SK-N-DZ (cell line): ENCODE measurements around the gene UMAD1.
A peak's percentile ranks its signal among the peaks of the same experiment; 100 is the strongest.

ENCODE experiments used
- DNase-seq: peaks from one replicate; pipeline ENCODE4 v3.0.0-alpha.2; 2015; ENCODE audit warnings: low spot score

Gene UMAD1

GRCh38 chr7:7720750-7721621 lies 80.4 kb downstream of the UMAD1 start:
- no peak for DNase-seq

GRCh38 chr7:7731732-7732131 lies 91.2 kb downstream of the UMAD1 start:
- DNase-seq: no peak

DNA sequence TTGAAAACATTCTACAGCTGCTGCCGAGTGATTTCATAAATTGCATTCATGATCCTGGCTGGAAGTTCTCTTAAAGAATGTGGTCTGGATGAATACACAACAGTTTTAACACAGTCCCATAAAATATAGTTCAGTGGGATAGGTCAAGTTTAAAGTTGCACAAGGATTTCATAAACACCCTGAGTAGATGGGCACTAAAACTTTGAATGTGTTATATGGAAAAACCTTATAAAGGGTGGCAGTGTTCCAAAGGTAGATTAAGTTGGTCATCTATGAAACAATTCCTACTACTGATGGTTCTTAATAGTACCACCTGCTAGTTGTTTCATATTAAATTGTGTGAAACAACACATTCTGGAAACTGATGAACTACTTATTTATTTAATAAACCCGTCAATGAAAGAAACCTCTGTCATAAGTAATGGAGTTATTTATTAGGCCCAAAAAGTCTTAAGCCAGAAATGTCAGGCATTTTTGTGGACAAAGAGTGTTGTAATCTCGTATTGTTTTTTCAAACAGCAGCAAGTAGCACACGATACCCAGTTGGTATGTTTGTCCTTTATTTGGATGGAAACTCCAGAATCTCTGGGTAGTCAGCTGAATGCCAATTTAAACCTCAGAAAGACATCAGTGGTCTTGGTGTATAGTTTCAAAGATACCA lies 92.2 kb downstream of the UMAD1 start:
- DNase-seq: no peak

DNA sequence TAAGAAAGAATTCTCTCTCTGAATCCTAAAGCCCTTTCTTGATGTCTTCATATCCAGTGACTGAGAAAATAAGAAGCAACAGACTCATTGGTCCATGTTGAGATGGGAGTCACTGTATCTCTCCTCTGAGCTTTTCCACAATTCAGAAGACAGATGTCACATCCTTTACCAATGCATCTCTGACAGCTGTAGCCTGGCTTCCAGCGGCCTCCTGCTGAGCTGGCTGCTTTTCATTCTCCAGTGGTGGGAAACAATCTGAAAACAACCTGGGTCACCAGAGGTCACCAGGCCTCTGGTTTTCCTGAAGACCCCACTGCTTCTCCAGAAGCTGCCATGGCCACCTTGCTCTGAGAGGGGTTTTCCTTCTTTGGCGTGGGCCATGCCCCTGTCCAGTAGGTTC lies 96.1 kb downstream of the UMAD1 start:
- DNase-seq: no peak

DNA sequence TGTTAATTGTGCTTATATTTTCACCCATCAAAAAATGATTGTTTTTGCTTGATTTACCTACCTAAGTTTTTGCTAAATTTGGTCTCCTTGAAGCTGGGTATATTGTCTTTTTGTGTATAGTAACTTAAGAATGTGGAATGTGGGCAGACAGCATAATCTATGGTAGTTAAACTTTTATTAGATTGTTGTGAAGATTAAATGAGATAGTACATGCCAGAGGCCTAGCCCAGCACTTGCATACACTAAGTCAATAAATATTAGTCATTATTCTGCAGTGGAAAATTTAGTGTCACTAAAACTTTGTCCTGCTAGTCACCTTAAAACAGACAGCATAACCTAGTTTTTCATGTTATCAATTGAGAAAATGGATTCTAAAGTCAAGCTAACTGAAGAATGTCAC lies 97.1 kb downstream of the UMAD1 start:
- no peak for DNase-seq

- DNase-seq: no peak
These were observed 97.6 kb downstream of the UMAD1 start for GRCh38 chr7:7738177-7738576.

- no peak for DNase-seq
These were observed 98.1 kb downstream of the UMAD1 start for GRCh38 chr7:7738622-7739021.

DNA sequence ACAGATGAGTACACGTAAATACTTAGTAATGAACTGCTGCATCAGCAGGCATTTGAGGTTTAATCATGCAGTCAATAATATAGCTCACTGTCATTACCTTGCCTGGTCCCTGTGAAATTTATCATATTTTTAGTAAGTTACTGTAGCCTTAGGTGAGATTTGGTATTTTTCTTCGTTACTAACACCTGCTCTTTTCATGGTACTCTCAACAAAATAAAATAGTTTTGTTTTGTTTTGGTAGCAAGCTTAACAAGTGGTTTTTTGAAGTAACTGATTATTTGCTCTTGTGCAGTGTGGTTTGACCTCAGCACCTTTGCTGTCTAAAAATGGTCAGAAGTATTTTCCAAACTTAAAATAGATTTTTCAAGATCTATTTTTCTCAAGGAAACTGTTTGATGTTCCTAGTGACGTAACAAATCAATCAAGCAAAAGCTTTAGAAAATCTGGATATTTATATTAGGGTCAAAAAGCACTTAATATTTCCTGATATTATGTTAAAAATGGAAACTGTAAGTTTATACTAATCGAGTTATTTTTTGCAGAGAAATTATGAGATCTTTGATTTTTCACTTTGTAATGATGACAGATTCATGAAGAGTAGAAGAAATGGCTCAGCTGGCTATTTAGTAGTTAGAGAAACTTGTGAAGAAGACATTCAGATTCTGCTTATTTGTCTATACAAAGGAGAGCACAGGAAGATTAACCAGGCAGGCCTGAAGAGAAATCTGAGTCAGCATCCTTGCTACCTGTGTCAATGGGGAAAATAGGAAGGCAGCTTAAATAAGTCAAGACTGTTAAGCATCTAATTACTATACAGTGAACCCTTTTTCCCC lies 98.9 kb downstream of the UMAD1 start:
- DNase-seq: no peak

DNA sequence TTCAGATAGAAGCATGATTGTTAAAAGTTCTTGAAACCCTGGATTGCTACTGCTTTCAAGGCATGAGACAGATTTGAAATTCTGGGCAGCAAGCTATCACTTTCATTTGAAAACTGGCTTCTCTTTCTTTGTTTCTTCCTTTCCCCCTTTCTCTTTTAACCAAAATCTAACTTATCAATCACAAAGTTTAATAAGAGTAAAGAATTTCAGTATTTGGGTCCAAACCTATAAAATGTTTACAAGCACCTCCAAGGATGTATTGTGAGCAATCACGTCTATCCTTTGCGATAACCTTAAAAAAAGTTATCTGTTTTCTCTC lies 99.4 kb downstream of the UMAD1 start:
- DNase-seq: no peak

GRCh38 chr7:7742223-7742622 lies 101.7 kb downstream of the UMAD1 start:
- DNase-seq: no peak

GRCh38 chr7:7745258-7745657 lies 104.7 kb downstream of the UMAD1 start:
- DNase-seq: no peak

DNA sequence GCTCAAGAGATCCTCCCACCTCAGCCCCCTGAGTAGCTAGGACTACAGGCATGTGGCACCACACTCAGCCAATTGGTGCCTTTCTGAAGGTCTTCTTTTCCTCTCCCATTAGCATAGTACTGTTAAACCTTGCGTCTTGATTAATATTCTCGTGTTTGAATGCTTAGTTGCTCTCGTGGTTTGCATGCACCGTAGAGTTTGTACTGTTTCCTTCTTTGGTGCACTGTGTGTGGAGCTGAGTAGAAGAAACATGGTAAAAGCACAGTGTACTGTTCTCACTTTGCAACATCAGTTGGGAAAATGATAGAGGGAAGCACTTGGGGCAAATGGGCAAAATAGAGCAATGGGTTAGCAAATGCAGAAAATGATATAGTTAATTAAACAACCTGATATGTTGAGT lies 105.4 kb downstream of the UMAD1 start:
- no peak for DNase-seq

DNA sequence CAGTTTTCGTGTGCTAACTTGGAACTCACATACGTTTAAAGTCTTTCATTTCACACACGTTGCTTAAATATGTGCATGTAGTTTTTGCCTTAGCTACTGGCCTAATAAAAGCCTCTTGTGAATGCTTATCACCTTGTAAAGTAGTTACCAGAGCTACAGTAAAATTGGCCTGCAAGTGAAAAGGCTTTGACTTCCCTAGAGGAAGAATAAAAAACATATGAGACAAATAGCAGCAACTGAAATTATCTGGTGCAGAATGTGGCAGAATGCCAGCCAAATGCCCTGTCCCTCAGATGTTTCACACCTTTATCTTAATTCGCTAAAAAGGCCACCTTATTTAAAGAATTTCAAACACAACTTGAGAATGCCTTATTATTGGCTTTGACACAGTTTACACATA lies 105.9 kb downstream of the UMAD1 start:
- no peak for DNase-seq

- no peak for DNase-seq
These were observed 110.2 kb downstream of the UMAD1 start for GRCh38 chr7:7750571-7751242.

DNA sequence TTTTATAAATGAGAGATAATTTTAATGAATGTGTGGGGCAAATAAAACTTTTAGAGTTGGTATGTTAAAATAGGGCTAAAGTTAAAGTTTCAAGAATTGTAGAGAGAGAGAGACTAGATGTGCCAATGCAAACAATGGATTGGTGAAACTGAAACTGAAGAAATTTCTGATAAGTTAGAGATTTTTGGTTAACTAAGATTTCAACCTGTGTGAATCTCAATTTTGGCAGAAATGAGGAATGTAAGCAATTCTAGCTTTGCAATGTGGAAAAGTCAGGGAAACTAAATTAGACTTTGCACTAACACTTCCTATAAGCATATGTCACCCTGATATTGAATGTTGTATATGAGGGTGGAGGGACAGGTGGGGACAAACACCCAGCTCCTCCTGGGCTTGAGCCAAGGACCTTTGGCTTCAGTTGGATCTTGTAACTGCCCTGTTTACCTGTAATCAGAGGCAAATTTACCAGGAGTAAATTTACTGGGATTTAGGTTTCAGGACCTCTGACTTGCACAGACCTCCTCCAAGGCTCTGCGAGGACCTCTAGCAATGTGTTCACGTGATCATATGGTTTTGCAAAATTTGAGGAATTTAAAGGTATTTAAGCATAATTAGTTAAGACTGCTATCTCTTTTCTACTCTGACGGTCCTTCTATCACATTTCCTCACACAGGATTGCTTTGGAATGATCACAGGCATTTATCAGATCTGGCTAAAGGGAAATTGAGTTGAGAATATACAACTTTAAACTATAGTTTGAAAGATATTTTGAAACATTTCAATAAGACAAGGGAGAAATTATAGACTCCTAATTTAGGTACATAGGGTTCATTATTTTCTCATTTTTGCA lies 110.9 kb downstream of the UMAD1 start:
- no peak for DNase-seq

DNA sequence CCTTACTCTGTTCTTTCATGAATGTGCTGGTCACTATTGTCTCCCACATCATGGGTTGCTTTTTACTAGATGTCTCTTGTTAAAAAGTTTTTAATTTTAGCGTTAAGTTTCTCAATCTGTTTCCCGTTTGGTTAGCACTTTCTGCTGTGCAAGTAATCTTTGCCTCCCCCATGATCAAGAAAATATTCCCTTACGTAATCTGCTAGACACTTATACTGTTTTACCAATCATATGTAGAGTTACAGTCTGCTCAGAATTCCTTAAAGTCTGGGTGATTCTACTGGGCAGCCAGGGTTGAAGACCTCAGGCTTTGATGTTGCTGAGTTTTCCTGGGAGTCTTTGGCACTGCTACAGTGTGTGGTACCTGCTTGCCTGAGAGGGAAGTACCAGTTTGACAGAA lies 116.0 kb downstream of the UMAD1 start:
- no peak for DNase-seq

GRCh38 chr7:7757576-7757975 lies 117.0 kb downstream of the UMAD1 start:
- no peak for DNase-seq

DNA sequence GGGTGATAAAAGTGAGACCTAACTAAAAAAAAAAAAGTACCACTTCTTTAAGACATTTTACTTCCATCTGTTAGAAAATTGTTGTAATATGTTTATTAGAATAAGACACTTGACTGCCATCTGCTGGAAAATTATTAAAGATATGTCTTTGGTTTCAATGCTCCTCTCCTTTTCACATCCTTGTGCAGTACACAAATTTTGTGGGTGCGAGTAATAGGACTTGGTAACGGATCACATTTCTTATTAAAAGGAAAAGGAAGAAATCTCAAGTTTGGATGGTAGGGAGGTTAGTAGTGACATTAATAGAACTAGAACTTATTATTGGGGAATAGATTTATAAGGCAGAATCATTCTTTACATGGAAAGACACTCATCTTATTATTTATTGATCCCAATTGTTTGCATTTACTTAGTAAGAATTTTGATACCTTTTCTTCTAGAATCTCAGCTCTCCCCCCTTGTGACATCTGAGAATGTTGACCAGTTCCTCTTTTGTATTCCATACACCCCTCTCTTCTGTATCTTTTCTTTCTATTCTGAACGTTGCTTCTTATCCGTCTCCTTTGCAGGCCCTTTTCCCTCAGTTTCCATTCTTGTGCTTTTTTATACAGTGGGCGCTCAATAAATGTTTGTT lies 120.9 kb downstream of the UMAD1 start:
- DNase-seq: no peak

GRCh38 chr7:7761974-7762779 lies 121.6 kb downstream of the UMAD1 start:
- DNase-seq: peak; percentile 20
